DND-41 (cell line): ENCODE measurements around the gene RP2.

Experiments used
- CTCF ChIP-seq: IDR thresholded peaks from 2 replicates; pipeline ENCODE4 v1.5.1; 2012; ENCODE audit warnings: borderline replicate concordance, low read length, moderate library complexity, mild to moderate bottlenecking; ENCODE audit not compliant: poor library complexity, severe bottlenecking; ENCODE audit errors: extremely low read depth
- EZH2 ChIP-seq: IDR thresholded peaks from 3 replicates; pipeline ENCODE4 v1.6.1; 2012; ENCODE audit warnings: borderline replicate concordance, low read depth, mild to moderate bottlenecking, moderate library complexity, low read length, inconsistent platforms; ENCODE audit not compliant: severe bottlenecking

- no peak for TF ChIP-seq CTCF
- no peak for TF ChIP-seq EZH2
Observed at GRCh38 chrX:46831765-46832327, 5.0 kb upstream of the RP2 start.
